Right lobe of liver (tissue), 6 donors: ENCODE data around the gene DEUP1. TPM values are rescaled to one million over a fixed set of nuclear protein-coding genes. Genes with fewer than 3 reads are reported as not detected.

Source experiments
- ATAC-seq, 4 donors: fragments of 200-7000 bp; cut with Tn5 transposase; one replicate each; pipeline ENCODE4 v1.9.1; 2020; ENCODE audit warnings: mild to moderate bottlenecking in 4 of 4, moderate library complexity in 4 of 4
- DNase-seq, 3 donors: peaks; one replicate each; pipeline ENCODE4 v3.0.0-alpha.2; 2020
- H3K27ac ChIP-seq, 3 donors: fragments of 200-600 bp; one replicate each; pipeline ENCODE4 v1.8.0; 2022
- H3K27me3 ChIP-seq, 2 donors: fragments of 200-600 bp; one replicate each; pipeline ENCODE4 v1.8.0; 2022
- H3K36me3 ChIP-seq, 4 donors: fragments of 200-600 bp; sonication (generic) in 1 of 4; one replicate each; pipeline versions ENCODE4 v1.5.1 to v1.8.0; 2017 to 2022; ENCODE audit warnings: control low read depth in 1 of 4
- H3K4me1 ChIP-seq, 4 donors: fragments of 200-600 bp; sonication (generic) in 1 of 4; one replicate each; pipeline versions ENCODE4 v1.5.1 to v1.8.0; 2017 to 2022; ENCODE audit warnings: control low read depth in 1 of 4
- H3K4me3 ChIP-seq, 3 donors: fragments of 200-600 bp; one replicate each; pipeline ENCODE4 v1.8.0; 2022
- H3K9me3 ChIP-seq, 4 donors: fragments of 200-600 bp; sonication (generic) in 1 of 4; one replicate each; pipeline versions ENCODE4 v1.5.1 to v1.8.0; 2017 to 2022; ENCODE audit warnings: control low read depth in 1 of 4
- POLR2A ChIP-seq: fragments of 450-650 bp; IDR thresholded peaks from one replicate; pipeline ENCODE4 v1.6.1; 2017; ENCODE audit warnings: antibody characterized with exemption, mild to moderate bottlenecking
- WGBS: methylation state at CpG from one replicate; pipeline ENCODE4 v1.1.6; 2018; ENCODE audit warnings: low coverage, low lambda C conversion rate; ENCODE audit not compliant: insufficient coverage; ENCODE audit errors: missing lambda C conversion rate; 5-methylcytosine and 5-hydroxymethylcytosine counted together
- intact Hi-C, 2 donors: fragments of 100-400 bp; cut with DNase I; formaldehyde crosslinking; loops; one replicate each; pipeline versions ENCODE4 v1.11.2 to v1.14.1; 2022
- total RNA-seq, 6 experiments: library from RNA; depleted of rRNA in 2 of 6; stranded (reverse); fragments of >200 nt in 2 of 6; fragmentation: NEBNext Ultra II Directional in 3 of 6; extraction: Animal tissue kit (Norgen Biotek cat#: 25700) in 3 of 6; gene quantifications; one replicate each; pipeline versions ENCODE4 v1.1.0 to v1.2.4, GENCODE V29; 2016 to 2023
- TF ChIP-seq, protein P1 (sequence below), 4 donors: fragments of 200-600 bp in 3 of 4; fragments of 450-650 bp in 1 of 4; IDR thresholded peaks; one replicate each; pipeline versions ENCODE4 v1.5.1 to v1.8.0; 2016 to 2022; ENCODE audit warnings: antibody characterized with exemption in 4 of 4, mild to moderate bottlenecking in 2 of 4
- donor health status: DM: no; HTN: yes; CAD: no.
- donor health status: DM: no; HTN: no; CAD: no.
- donor health status: DM: no; HTN: no; CAD: no.
- donor health status: DM: no; HTN: yes; CAD: no.
- donor health status: DM: no; HTN: yes; CAD: no.

The DEUP1 gene
- total RNA-seq, 6 experiments from 2014 or later, result not detected

GRCh38 chr11:93478841-93479240, 148.3 kb downstream of the DEUP1 start:
- Histone ChIP-seq H3K36me3 (peaks cover 0 to 3% (median 0%) of the 10 kb centered on the region in 4 donors), H3K27ac (no peak overlapping the region), H3K27me3 (no peaks in the 10 kb centered on the region), H3K4me1 (peaks cover 0 to 20% (median 8%) of the 10 kb centered on the region in 4 donors), H3K4me3 (no peak overlapping the region), H3K9me3 (no peaks in the 10 kb centered on the region)
- WGBS, result 76% methylated on average over 4 of the region's 19 CpGs
- TF ChIP-seq POLR2A, result no peak
- TF ChIP-seq, protein P1, sequence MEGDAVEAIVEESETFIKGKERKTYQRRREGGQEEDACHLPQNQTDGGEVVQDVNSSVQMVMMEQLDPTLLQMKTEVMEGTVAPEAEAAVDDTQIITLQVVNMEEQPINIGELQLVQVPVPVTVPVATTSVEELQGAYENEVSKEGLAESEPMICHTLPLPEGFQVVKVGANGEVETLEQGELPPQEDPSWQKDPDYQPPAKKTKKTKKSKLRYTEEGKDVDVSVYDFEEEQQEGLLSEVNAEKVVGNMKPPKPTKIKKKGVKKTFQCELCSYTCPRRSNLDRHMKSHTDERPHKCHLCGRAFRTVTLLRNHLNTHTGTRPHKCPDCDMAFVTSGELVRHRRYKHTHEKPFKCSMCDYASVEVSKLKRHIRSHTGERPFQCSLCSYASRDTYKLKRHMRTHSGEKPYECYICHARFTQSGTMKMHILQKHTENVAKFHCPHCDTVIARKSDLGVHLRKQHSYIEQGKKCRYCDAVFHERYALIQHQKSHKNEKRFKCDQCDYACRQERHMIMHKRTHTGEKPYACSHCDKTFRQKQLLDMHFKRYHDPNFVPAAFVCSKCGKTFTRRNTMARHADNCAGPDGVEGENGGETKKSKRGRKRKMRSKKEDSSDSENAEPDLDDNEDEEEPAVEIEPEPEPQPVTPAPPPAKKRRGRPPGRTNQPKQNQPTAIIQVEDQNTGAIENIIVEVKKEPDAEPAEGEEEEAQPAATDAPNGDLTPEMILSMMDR (IDR thresholded peaks at IDR 0.05), result no peak
- intact Hi-C loops, result no loop called here
- ATAC-seq (no peak), DNase-seq (no peak)

GRCh38 chr11:93480256-93480655, 149.7 kb downstream of the DEUP1 start:
- no peak for ATAC-seq
- H3K36me3 ChIP-seq, result peaks cover 0 to 3% (median 0%) of the 10 kb centered on the region in 4 donors
- no peak overlapping the region for H3K4me3 ChIP-seq
- no peaks in the 10 kb centered on the region for H3K27me3 ChIP-seq
- peaks cover 0 to 24% (median 11%) of the 10 kb centered on the region in 4 donors for H3K4me1 ChIP-seq
- WGBS, result 100% methylated on average over 3 of the region's 6 CpGs
- no peaks in the 10 kb centered on the region for H3K9me3 ChIP-seq
- TF ChIP-seq, protein P1 (IDR thresholded peaks at IDR 0.05), result no peak
- TF ChIP-seq POLR2A, result no peak
- intact Hi-C loops, result loop anchor here in 1 of 2 donors (5.0 kb wide), 1 partner anchor 62 kb away; the partner anchor contains the start of gene SMCO4
- no peak overlapping the region for H3K27ac ChIP-seq
- DNase-seq, result no peak

DNA sequence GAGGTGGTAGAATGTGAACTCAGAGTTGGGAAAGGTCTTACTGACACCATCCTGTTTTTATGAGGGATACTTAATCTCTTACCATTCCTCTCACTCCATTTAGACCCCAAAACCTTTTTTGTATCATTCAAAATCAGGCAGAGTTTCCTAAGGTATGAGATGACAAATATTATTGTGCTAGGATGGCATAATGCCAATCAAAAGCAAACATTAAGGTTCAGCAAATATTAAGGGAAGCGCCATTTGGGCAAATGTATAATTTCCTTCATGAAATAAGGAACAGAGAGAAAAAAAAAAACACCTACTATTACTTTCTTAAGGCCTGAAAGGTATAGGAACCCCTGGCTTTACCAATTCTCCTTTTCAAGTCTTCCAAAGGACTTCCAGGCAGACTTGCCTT, 150.2 kb downstream of the DEUP1 start:
- peaks cover 0 to 28% (median 13%) of the 10 kb centered on the region in 4 donors for H3K4me1 ChIP-seq
- DNase-seq (no peak), ATAC-seq (peak in 2 of 4 donors; percentile 13 to 46)
- 37% methylated on average over 1 of the region's 1 CpG for WGBS
- H3K27ac ChIP-seq, result no peak overlapping the region
- no peak overlapping the region for H3K4me3 ChIP-seq
- intact Hi-C loops, result loop anchor here in 1 of 2 donors (5.0 kb wide), 1 partner anchor 62 kb away; the partner anchor contains the start of gene SMCO4
- H3K27me3 ChIP-seq, result no peaks in the 10 kb centered on the region
- no peak for TF ChIP-seq POLR2A
- TF ChIP-seq, protein P1 (IDR thresholded peaks at IDR 0.05), result no peak
- no peaks in the 10 kb centered on the region for H3K9me3 ChIP-seq
- peaks cover 0 to 3% (median 0%) of the 10 kb centered on the region in 4 donors for H3K36me3 ChIP-seq

DNA sequence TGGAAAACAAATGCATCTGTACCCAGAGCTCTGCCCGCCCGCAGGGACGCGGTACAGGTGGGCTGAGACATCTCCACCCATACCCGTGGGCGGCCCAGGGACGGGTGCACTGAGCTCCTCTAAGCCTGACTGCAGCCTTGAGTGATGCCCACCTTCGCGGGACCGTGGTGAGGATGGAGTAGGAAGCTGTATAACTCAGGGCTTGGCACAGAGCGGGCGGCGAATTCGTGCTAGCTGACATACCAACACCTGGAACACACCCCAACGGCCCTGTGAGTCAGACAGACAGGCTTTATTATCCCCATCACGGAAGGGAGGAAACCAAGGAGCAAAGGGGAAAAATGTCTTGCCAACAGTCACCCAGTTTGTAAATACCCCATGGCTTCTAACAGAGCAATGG, 150.7 kb downstream of the DEUP1 start:
- peaks cover 0 to 3% (median 0%) of the 10 kb centered on the region in 4 donors for H3K36me3 ChIP-seq
- H3K27me3 ChIP-seq, result no peaks in the 10 kb centered on the region
- no peak for ATAC-seq
- peaks cover 0 to 33% (median 16%) of the 10 kb centered on the region in 4 donors for H3K4me1 ChIP-seq
- 83% methylated on average over 8 of the region's 16 CpGs for WGBS
- H3K27ac ChIP-seq, result no peak overlapping the region
- H3K9me3 ChIP-seq, result no peaks in the 10 kb centered on the region
- TF ChIP-seq POLR2A, result no peak
- TF ChIP-seq, protein P1 (IDR thresholded peaks at IDR 0.05), result no peak
- no peak overlapping the region for H3K4me3 ChIP-seq
- DNase-seq, result no peak
- intact Hi-C loops, result loop anchor here in 1 of 2 donors (5.0 kb wide), 1 partner anchor 61 kb away; the partner anchor contains the start of gene SMCO4
